CD4-positive, alpha-beta T cell treated with Interleukin-1 beta for 1 hour (primary cell): ENCODE data around the gene TPD52L1.
A peak's percentile ranks its signal among the peaks of the same experiment; 100 is the strongest.
"Not testable (repeated sequence)": the region's sequence is repeated elsewhere in the genome, so short reads cannot be mapped to it uniquely, and the experiment has no call there.

Experiments used
- DNase-seq, 2 donors: peaks; one replicate each; pipeline ENCODE4 v3.0.0-alpha.2; 2020 to 2022

Gene TPD52L1

DNA sequence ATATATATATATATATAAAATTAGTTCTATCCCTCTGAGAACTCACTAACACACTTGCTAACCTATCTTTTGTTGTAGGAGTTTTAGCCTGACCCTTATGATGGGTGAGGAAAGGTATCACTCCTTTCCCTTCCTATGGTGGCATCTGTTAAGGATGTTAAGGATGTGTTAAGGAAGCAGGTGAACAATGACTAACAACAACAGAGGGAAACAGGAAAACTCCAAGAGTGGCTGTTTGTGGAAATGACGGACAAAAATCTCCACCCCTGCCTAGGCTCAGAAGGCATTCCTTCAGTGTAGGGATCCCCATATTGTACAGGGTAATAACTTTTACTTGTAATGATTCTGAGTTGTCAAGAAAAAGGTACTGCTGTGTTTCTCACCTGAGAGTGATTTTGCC, 8.8 kb upstream of the TPD52L1 start:
- no peak for DNase-seq

DNA sequence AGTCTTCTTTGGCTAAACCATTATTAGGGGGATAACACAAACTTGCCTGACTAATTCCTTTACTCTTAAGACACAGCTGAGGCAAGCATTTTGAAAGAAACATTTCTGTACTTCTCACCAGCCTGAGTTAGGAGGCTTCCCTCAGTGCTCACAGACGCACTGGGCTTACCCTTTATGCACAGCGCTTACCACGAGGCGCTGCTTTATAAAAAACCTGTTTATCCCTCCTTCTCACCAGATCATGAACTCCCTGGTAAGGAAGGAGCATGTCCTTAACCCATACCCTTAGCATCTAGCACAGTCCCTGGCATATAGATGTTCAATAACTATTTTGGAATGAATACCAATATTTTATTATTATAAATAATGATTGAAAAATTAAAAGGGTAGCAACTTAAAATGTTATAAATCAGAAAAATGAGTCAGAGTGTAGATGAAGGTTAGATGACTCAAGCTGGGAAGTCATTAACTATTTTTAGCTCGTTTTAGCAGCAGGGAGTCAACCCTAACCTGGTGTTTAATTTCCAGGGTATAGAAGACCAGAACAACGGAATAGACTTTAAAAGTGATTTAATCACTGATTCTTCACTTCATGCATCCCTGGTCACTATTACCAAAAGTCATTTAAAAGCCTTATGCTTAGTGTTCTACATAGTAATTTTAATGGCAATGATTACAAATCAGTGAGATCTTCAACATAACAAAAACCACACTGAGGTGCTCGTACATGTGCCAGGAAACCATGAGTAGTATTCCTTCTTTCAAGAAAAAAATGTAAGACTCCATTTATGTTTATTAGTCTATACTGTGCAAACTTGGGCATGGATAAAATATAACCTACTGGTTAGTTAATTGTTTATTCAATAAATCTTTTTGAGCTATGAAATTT, 4.1 kb upstream of the TPD52L1 start:
- DNase-seq: no peak

DNA sequence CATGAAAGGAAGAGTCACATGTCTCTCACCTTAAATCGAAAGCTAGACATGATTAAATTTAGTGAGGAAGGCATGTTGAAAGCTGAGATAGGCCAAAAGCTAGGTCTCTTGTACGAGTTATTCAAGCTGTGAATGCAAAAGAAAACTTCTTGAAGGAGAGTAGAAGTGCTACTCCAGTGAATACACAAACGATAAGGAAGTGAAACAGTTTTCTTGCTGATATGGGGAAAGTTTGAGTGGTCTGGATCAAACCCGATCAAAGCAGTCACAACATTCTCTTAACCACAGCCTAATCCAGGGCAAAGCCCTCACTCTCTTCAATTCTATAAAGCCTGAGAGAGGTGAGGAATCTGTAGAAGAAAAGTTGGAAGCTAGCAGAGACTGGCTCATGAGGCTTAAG, 1.9 kb upstream of the TPD52L1 start:
- no peak for DNase-seq

DNA sequence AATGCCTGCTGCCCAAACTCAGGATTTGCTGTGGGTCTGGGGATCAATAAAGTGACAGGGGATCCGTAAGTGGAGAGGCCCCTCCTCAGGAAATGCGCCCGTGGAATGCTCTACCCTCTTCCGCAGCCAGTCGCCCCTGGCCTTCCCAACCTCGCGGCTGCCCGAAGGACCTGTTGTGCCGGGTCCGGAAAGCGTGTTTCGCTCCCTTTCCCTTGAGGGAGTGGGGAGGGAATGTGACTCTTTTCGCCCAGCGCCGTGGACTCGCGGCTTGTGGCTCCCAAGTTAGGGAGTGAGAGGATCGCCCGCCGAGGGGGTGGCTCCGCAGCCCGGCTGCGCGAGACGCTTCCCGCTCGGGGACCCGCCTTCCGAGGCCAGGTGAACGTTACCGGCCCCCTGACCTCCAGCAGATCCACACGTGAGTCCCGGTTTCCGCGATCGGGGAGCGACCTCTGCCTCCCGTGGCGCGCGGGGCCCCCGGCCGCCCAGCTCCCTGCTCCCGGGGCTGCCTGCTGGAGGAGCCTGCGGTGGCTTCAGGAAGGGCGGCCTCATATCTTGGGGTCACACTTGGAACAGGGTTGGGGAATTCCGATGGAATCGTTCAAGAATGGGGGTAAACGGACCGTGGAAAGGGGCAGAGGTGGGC, 666 bp downstream of the TPD52L1 start:
- DNase-seq: no peak

DNA sequence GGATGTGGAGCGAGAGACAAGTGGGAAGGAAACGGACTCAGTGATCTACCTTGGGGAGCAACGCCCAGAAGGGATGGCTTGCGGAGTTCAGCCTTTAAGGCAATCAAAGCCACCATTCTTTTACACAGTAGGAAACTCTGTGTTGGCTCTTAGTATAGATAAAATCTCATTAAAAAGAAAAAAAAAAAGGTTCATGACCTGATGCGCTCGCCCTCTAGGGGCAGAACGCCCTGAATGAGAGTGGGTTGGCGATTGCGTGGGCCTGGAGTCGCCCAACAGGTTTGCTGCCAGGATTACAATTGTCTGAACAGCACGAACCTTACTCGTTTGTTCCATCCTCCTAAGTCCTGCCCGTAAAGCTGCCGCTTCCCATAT, 1.2 kb downstream of the TPD52L1 start:
- DNase-seq: peak in 1 of 2 donors; percentile 16

DNA sequence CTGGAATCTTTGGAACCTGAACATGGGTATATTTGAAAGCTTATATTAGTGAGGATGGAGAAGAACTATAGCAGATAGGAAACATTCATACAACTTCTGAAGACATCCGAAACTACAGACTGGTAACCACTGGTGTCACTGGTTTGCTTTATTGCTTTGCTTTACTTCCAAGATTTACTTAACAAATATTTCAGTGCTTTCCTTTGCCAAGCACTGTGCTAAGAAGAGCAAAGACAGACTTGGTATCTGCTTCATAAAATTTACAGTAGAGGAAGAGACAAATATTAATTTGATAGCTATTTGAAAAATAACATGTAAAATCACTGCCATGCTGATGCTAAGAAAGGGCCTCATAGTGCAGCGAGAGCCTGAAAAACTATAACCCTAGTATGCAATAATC, 1.8 kb downstream of the TPD52L1 start:
- DNase-seq: no peak

DNA sequence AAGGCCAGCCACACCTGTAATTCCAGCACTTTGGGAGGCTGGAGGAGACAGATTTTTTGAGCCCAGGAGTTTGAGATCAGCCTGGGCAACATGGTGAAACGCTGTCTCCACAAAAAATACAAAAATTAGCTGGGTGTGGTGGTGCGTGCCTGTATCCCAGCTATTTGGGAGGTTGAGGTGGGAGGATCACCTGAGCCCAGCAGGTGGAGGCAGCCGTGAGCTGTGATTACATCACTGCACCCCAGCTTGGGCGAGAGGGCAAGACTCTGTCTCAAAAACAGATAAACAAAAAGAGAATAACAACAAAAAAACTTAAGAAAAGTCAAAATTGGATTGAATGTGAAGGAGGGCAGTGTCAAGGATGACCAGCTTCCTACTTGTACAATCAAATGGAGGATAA, 2.9 kb downstream of the TPD52L1 start:
- DNase-seq: no peak

DNA sequence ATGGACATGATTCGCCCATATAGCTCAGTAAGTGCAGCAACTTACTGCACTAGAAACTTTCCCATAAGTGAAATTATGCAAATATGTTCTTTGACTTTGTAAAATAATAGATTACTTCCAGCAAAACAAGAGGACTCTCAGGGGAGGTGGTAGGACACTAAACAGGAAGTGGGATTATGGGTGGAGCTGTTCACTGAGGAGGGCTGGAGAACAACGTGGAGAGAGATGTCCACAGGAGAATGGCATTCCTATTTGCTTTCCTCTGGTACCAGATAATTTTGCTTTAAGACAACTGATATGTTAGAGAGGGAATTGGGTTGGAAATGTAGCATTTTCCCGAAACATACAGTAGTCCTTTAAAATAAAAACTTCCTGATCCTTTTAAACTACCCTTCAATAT, 3.7 kb downstream of the TPD52L1 start:
- no peak for DNase-seq

DNA sequence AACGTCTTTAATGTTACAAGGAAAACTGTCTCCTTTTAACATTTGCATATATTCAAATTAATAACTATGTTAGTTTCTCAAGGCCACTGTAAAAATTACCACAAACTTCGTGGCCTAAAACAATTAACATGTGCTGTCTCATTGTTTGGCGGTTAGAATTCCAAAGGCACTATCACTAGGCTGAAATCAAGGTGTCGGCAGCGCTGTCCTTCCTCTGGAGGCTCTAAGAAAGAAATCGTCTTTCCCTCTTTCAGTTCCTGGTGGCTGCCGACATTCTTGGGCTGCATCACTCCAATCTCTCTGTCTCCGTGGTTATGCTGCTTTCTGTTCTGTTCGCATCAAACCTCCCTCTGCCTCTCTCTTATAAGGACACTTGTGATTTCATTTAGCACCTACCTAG, 4.2 kb downstream of the TPD52L1 start:
- DNase-seq: no peak

DNA sequence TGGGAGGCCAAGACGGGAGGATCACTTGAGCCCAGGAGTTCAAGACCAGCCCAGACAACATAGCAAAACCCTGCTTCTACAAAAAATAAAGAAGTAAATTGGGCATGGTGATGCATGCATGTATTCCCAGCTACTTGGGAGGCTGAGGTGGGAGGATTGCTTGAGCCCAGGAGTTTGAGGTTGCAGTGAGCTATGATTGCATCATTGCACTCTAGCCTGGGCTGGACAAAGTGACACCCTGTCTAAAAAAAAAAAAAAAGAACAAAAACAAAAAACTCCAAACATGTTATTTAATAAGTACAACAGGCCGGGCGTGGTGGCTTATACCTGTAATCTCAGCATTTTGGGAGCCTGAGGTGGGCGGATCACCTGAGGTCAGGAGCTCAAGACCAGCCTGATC, 9.8 kb downstream of the TPD52L1 start:
- DNase-seq: not testable (repeated sequence)

DNA sequence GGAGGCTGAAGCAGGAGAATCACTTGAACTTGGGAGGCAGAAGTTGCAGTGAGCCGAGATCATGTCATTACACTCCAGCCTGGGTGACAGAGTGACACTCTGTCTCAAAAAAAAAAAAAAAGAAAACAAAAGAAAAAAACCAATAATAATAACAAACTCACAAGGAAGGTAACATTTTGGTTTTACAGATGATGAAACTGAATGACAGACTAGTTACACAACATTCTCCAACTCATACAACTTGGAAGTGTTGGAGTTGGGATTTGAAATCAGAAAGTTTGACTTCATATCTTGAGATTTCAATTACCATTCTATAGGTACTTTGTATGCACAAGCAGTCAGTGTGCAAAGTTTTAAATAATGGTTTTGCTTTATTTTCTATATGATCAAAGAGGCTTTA, 10.2 kb downstream of the TPD52L1 start:
- no peak for DNase-seq

DNA sequence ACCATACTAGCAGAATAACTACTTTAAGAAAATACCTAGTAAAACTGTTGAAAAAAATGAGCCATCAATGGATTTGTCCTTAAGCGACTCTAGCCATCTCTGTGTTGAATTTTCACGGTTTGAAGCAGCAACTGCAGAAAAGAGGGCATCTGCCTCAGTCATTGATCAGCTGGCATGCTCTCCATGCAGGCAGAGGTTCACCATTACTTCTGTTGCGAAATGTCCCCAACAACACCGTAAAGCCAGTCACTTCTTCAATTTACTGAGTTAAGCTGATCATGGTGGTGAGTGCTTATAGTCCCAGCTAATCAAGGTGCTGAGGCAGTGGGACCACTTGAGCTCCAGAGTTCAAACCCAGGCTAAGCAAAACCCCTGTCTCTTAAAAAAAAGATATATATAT, 11.1 kb downstream of the TPD52L1 start:
- no peak for DNase-seq

DNA sequence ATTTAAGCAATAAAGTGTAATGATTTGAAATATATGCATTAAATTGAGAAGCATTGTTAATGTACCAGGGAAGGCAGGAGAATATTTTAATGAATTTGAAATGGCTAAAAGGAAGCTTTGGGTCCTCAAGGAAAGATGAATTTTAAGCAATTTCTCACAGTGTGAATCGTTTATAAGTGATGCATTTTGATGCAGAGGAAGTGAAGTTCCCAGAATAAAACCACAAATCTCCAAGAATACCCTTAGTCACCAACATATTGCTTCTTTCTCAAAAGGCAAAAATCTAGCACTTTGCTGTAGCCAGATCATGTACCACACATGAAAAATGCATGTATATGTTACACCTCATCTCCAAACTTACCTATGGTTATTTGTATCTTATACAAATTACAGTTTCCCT, 11.7 kb downstream of the TPD52L1 start:
- DNase-seq: no peak

DNA sequence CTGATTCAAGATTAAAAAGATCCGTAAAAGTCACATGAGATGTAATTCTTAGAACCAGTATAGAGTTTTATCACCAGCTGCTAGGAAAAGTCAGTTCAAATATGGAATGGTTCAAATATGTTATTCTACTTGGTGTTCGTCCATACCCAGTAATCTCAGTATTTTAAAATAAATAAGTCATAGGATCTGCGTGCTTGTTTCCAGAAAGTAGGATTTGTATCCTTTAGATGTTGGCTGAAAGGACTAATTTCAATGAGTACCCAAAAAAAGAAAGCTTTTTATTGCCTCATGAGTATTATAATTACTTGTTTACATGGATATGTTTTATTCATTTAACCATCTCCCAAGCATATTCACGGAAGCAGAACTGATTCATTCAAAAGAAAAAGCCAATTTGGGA, 12.2 kb downstream of the TPD52L1 start:
- DNase-seq: no peak

DNA sequence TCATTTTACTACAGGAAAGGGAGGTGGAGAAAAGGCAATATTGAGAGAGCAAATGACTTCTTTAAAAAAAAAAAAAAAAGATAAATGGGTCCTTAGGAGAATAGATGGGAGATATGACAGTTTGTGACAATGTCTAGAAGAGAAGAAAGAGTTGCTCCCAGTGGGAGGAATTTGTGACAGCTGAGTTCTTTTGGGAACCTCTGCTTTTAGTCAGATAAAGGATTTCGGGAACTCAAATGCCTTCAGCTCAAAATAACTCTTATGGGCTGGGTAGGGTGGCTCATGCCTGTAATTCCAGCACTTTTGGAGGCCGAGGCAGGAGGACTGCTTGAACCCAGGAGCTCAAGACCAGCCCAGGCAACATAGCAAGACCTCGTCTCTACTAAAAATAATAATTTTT, 13.1 kb downstream of the TPD52L1 start:
- DNase-seq: no peak

DNA sequence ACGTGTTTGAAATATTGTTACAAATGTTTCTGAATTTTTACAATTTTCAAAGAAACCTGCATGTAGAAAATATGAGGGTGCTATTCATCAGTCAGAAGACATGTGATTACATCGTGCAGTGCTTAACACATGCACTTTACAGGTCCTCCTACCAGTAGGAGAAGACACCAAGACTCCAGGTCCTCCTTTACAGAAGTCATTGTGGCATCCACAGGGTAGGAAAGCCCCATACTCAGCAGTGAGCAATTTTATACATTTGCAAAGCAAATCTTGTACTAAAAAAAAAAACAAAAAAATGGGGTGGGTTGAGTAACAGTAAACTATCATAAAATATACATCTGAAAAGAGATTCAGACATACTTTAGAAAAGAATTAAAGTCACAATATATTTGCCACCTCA, 14.0 kb downstream of the TPD52L1 start:
- DNase-seq: no peak

DNA sequence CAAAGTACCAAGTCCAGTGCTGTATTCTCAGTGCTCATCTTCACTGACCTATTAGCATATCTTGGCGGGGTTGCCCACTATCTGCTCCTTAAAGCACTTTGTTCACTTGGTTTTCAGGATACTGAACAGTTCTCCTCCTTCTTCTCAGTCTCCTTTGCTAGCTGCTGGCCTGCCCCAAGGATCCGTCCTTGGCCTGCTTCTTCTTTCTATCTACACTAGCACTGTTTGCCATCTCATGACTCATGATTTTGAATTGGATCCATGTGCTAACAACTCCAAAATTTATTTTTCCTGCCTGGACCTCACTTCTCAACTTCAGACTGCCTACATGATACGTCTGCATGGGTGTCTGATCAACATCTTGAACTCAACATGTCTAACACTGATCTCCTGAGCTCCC, 15.5 kb downstream of the TPD52L1 start:
- DNase-seq: no peak

DNA sequence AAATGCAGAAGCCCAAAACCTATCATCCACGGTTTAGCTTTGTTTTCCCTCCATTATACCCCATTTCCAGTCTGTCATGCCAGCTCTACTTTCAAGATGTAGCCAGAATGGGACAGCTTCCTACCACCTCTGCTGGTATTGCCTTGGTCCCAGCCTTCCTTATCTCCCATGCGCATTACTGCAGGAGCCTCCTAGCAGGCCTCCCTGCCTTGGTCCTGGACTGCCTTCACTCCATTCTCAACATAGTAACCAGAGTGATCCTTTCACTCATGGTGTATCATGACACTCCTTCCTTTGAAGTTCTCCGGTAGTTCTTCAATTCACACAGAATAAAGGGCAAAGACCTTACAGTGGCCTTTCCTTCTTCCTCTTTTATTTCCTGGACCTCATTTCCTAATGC, 15.9 kb downstream of the TPD52L1 start:
- DNase-seq: no peak

DNA sequence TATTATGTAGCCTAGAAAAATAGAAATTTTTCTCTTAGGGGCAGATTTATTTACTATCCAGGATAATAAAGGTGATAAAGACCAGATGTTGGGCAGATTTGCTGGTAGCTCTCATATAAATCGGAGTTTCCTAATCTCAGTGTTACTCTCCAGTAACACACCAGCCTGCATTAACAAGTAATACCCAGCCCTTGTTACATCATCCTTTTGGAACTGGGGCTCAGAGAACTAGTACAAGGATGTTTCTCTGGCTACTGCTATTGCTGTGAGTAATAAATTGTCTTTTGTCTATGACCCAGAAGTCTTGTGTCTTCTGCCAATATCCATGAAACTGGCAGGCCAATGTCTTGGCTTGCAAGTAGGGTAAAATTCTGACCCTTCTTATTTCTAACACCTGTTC, 16.8 kb downstream of the TPD52L1 start:
- DNase-seq: no peak

DNA sequence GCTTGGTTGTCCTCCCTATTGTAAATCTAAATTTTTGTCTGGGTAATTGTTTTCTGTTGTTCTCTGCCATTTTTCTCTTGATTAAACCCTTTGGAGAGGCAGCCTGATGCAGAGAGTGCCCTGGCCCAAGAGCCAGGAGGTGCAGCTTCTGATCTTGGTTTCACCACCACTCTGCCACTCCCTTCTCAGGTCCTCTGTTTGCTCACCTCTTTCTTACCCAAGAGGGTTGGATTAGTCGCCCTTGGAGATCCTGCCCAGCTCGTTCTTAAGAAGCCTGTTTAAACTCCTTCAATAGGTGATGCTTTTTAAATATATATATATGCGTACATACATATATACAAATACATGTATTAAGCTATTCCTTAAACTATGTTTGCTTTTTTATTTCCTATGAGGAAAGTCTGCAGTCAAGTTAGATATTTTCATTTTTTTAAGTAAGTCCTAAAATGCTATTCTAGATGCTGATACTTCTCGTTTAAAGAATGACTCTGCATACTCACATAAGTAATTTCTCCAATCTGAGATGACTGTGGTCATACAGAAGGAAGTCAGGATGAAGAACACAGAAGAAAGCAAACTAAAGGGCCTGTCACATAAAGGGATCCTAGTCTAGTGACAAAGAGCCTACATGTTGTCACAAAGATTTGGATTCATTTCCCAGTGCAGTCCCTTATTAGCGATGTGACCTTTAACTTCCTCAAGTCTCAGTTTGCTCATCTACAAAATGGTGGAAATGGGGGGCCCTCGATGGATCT, 19.9 kb downstream of the TPD52L1 start:
- no peak for DNase-seq

DNA sequence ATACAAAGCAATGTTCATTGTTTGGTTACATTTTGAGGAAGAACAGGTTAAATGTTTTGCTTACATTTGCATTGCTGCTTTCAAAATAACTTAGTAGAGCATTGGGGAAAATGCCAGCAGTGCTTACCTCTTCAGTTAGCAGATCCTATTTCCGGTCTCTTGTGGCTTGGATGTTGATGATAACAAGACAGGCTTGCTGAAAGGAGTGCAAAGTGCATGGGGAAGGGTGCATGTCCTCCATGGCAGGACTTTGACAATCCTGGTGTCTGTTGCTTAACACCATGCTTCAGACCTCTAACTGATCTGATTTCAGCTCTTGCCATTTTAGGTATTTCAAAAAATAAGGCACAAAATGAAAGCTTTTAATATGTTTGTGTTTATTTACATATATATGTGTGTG, 21.1 kb downstream of the TPD52L1 start:
- no peak for DNase-seq

DNA sequence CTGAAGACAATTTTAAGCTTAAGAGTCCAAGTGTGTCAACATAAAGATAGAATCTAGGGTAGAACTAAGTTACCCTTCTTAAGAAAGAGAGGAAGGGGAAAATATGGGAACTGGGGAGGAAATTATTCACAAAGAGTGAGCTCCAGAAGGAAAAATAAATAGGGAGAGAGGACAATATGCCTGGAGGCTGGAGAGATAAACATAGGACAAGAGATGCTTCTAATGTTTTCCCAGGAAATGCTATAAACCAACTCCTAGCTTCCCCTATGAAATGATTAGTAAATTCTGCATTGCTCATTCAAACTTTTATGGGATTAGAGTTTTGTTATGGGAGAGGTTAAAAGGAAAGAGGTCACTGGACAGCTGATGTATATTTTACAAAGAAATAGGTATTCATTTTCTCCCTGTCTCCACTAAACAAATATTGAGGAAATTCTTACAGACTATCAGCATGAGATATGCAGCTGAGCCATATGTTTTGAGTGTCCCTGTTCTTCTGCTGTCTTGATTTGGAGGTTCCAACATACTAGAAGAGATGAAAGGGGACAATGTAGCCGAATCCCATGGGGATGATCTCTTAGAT, 22.0 kb downstream of the TPD52L1 start:
- no peak for DNase-seq

DNA sequence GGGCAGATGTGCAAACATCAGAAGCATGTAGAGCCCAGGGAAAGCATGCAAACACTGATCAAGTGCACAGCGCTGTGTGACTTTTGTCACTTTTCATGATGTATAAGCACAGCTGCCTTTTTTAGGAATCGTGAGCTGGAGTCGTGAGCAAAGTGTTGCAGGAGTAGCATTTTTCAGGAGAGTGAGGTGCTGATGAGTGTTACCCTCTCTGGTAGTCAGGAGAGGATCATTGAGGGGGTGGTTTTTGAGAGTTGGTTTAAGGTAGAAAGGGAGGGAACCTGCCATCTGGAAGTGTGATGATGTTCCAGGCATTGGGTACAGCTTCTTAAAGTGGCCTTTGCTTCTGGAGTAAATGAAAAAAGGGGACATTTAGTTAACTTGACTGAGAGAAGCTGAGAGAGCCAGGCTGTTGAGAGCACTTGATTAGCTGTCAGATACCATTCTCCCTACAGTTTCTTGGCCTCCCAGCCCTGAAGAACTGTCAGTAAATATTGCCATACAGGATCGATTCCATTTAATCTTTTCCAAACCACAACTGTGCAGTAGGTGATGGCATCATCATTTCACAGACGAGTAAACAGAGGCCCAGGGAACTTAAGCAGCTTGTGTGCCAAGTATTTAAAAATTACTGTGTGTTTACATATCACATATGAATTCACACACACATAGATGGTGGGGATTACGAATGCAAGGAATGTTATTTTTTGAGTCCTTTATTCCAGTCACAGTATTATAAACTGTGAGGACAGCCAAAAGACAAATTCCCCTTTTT, 28.9 kb downstream of the TPD52L1 start:
- no peak for DNase-seq
